Neural cell (in vitro differentiated cells): ENCODE measurements around the gene MRPL11. TPM values are rescaled to one million over a fixed set of nuclear protein-coding genes. Genes with fewer than 3 reads are reported as not detected.

Experiments
- H2AFZ ChIP-seq: fragments of 200-600, 300-800 bp; sonication (generic), shearing (Covaris generic); 2 replicates; pipeline ENCODE4 v1.6.0; 2014; ENCODE audit warnings: low read depth, mild to moderate bottlenecking, antibody characterized with exemption, low read length, moderate library complexity
- H3F3A ChIP-seq: fragments of 200-600 bp; shearing (Covaris generic); 2 replicates; pipeline ENCODE4 v1.6.1; 2016; ENCODE audit warnings: mild to moderate bottlenecking, moderate library complexity, mixed read lengths, antibody characterized with exemption, low read length; ENCODE audit not compliant: insufficient read depth, poor library complexity, severe bottlenecking
- H3K27ac ChIP-seq: fragments of 200-600, 300-800 bp; sonication (generic), shearing (Covaris generic); 2 replicates; pipeline ENCODE4 v1.5.1; 2014; ENCODE audit warnings: mild to moderate bottlenecking, low read length, moderate library complexity
- H3K27me3 ChIP-seq: fragments of 300-800, 200-600 bp; sonication (generic), shearing (Covaris generic); 2 replicates; pipeline ENCODE4 v1.6.0; 2014; ENCODE audit warnings: mild to moderate bottlenecking, low read depth, low read length, moderate library complexity; ENCODE audit not compliant: insufficient read depth
- H3K36me3 ChIP-seq: fragments of 300-800, 200-600 bp; sonication (generic), shearing (Covaris generic); 2 replicates; pipeline ENCODE4 v1.5.1; 2014; ENCODE audit warnings: mild to moderate bottlenecking, antibody characterized with exemption, low read length, moderate library complexity; ENCODE audit not compliant: insufficient read depth
- H3K4me2 ChIP-seq: fragments of 300-800, 200-600 bp; sonication (generic), shearing (Covaris generic); 2 replicates; pipeline ENCODE4 v1.6.0; 2014; ENCODE audit warnings: mild to moderate bottlenecking, low read length
- H3K4me3 ChIP-seq: fragments of 300-800, 200-600 bp; sonication (generic), shearing (Covaris generic); 2 replicates; pipeline ENCODE4 v1.5.1; 2014; ENCODE audit warnings: mild to moderate bottlenecking, low read length, moderate library complexity
- H3K79me2 ChIP-seq: fragments of 200-600 bp; shearing (Covaris generic); replicated peaks from 2 replicates; pipeline ENCODE4 v1.6.0; 2014; ENCODE audit warnings: mild to moderate bottlenecking, low read length, moderate library complexity; ENCODE audit not compliant: insufficient read depth
- H3K9ac ChIP-seq: fragments of 300-800, 200-600 bp; sonication (generic), shearing (Covaris generic); 2 replicates; pipeline ENCODE4 v1.6.1; 2016; ENCODE audit warnings: mild to moderate bottlenecking, low read length, mixed read lengths
- H3K9me2 ChIP-seq: fragments of 200-600 bp; shearing (Covaris generic); 2 replicates; pipeline ENCODE4 v1.6.1; 2016; ENCODE audit warnings: mild to moderate bottlenecking, low read length, mixed read lengths; ENCODE audit not compliant: insufficient read depth
- H3K9me3 ChIP-seq: fragments of 200-600, 300-800 bp; sonication (generic), shearing (Covaris generic); 2 replicates; pipeline ENCODE4 v1.6.1; 2016; ENCODE audit warnings: mild to moderate bottlenecking, mixed run types, low read length, moderate library complexity, mixed read lengths
- H4K20me1 ChIP-seq: fragments of 200-600 bp; shearing (Covaris generic); 2 replicates; pipeline ENCODE4 v1.6.1; 2016; ENCODE audit warnings: mild to moderate bottlenecking, mixed run types; ENCODE audit not compliant: insufficient read depth
- CTCF ChIP-seq: fragments of 450-650 bp; IDR thresholded peaks from 2 replicates; pipeline ENCODE4 v1.5.1; 2014; ENCODE audit warnings: antibody characterized with exemption, mild to moderate bottlenecking, moderate library complexity; ENCODE audit not compliant: poor library complexity, severe bottlenecking
- EP300 ChIP-seq: fragments of 450-650 bp; conservative IDR thresholded peaks from 2 replicates; pipeline ENCODE4 v1.6.1; 2014; ENCODE audit warnings: antibody characterized with exemption, mild to moderate bottlenecking, moderate library complexity; ENCODE audit not compliant: poor library complexity, severe bottlenecking
- EZH2 ChIP-seq: fragments of 200-600, 300-800 bp; shearing (Covaris generic), sonication (generic); IDR thresholded peaks from 2 replicates; pipeline ENCODE4 v1.6.1; 2014; ENCODE audit warnings: antibody characterized with exemption, low read length, borderline replicate concordance, mild to moderate bottlenecking; ENCODE audit not compliant: insufficient read depth, poor library complexity, severe bottlenecking
- MXI1 ChIP-seq: fragments of 450-650 bp; conservative IDR thresholded peaks from 2 replicates; pipeline ENCODE4 v1.6.1; 2014; ENCODE audit warnings: antibody characterized with exemption, mild to moderate bottlenecking; ENCODE audit not compliant: poor library complexity, severe bottlenecking
- POLR2AphosphoS5 ChIP-seq: IDR thresholded peaks from 2 replicates; pipeline ENCODE4 v1.6.1; 2012
- RAD21 ChIP-seq: fragments of 450-650 bp; conservative IDR thresholded peaks from 2 replicates; pipeline ENCODE4 v1.6.1; 2014; ENCODE audit warnings: antibody characterized with exemption, mild to moderate bottlenecking, moderate library complexity
- REST ChIP-seq: IDR thresholded peaks from 2 replicates; pipeline ENCODE4 v1.6.1; 2012; ENCODE audit warnings: borderline replicate concordance
- SMC3 ChIP-seq: fragments of 450-650 bp; conservative IDR thresholded peaks from 2 replicates; pipeline ENCODE4 v1.6.1; 2014; ENCODE audit warnings: antibody characterized with exemption, mild to moderate bottlenecking, moderate library complexity; ENCODE audit not compliant: poor library complexity
- TAF1 ChIP-seq: IDR thresholded peaks from 2 replicates; pipeline ENCODE4 v1.6.1; 2012; ENCODE audit warnings: low read depth
- polyA plus RNA-seq: library from polyadenylated mRNA; depleted of rRNA; stranded (reverse); fragments of >200 nt; gene quantifications from 2 replicates; pipeline ENCODE4 v1.2.3, GENCODE V29; 2014

MRPL11 gene
- polyA plus RNA-seq, 1 donor from 2014 or later, result 50.9 TPM

- no peak overlapping the region for H3K4me2 ChIP-seq
- H3K9me2 ChIP-seq, result no peaks in the 10 kb centered on the region
- no peaks in the 10 kb centered on the region for H3K36me3 ChIP-seq
- H2AFZ ChIP-seq, result no peak overlapping the region
- no peak overlapping the region for H3K4me3 ChIP-seq
- H3F3A ChIP-seq, result no peaks in the 10 kb centered on the region
- H3K9ac ChIP-seq, result no peak overlapping the region
- no peaks in the 10 kb centered on the region for H3K9me3 ChIP-seq
- H3K27me3 ChIP-seq, result no peaks in the 10 kb centered on the region
- H3K27ac ChIP-seq, result no peak overlapping the region
- no peaks in the 10 kb centered on the region for H3K79me2 ChIP-seq
- no peak for TF ChIP-seq RAD21
- no peak for TF ChIP-seq POLR2AphosphoS5
- TF ChIP-seq TAF1, result no peak
- no peaks in the 10 kb centered on the region for H4K20me1 ChIP-seq
Measured at GRCh38 chr11:66459138-66459778, 20.6 kb upstream of the MRPL11 start.

GRCh38 chr11:66457826-66458225 lies 19.2 kb upstream of the MRPL11 start:
- TF ChIP-seq REST (no peak), TAF1 (no peak), RAD21 (no peak), SMC3 (no peak), CTCF (no peak), EP300 (no peak), MXI1 (no peak), EZH2 (no peak), POLR2AphosphoS5 (no peak)
- no peaks in the 10 kb centered on the region for H3K27me3 ChIP-seq
- no peak overlapping the region for H2AFZ ChIP-seq
- H3K9ac ChIP-seq, result no peak overlapping the region
- H4K20me1 ChIP-seq, result no peaks in the 10 kb centered on the region
- H3K36me3 ChIP-seq, result no peaks in the 10 kb centered on the region
- H3K4me2 ChIP-seq, result no peak overlapping the region
- no peaks in the 10 kb centered on the region for H3K79me2 ChIP-seq
- H3K9me2 ChIP-seq, result no peaks in the 10 kb centered on the region
- H3K27ac ChIP-seq, result no peak overlapping the region
- no peaks in the 10 kb centered on the region for H3F3A ChIP-seq
- no peaks in the 10 kb centered on the region for H3K9me3 ChIP-seq
- H3K4me3 ChIP-seq, result no peak overlapping the region

GRCh38 chr11:66454828-66455227 lies 16.2 kb upstream of the MRPL11 start:
- no peaks in the 10 kb centered on the region for H3K79me2 ChIP-seq
- H3K4me3 ChIP-seq, result peak overlapping the region; percentile 27
- peak; percentile 17 for TF ChIP-seq EP300
- no peak for TF ChIP-seq TAF1

More at GRCh38 chr11:66454828-66455227, 16.2 kb upstream of the MRPL11 start:
- Histone ChIP-seq H2AFZ (no peak overlapping the region), H3K9me3 (no peaks in the 10 kb centered on the region), H3K4me2 (no peak overlapping the region), H3K27me3 (no peaks in the 10 kb centered on the region), H3K27ac (no peak overlapping the region), H3K36me3 (no peaks in the 10 kb centered on the region), H4K20me1 (no peaks in the 10 kb centered on the region), H3F3A (no peaks in the 10 kb centered on the region), H3K9ac (no peak overlapping the region), H3K9me2 (no peaks in the 10 kb centered on the region)
